Measurements from ENCODE around the gene CNTNAP2. TPM values are rescaled to one million over a fixed set of nuclear protein-coding genes. Genes with fewer than 3 reads are reported as not detected.

Gene CNTNAP2
- total and polyA plus RNA-seq, 9 of the 15 experiments (the other 6 are each of a cell fraction or from before 2014, with no cell fraction given) = 0.04 to 0.62 (median 0.09) TPM; not detected in 4

- H4K20me1 ChIP-seq (replicated peaks; ENCODE audit: control insufficient read depth, insufficient read depth, low read length) = no peaks in the 10 kb centered on the region
- H3K4me3 ChIP-seq = no peak overlapping the region
- no peaks in the 10 kb centered on the region for H3K27me3 ChIP-seq (ENCODE audit: control insufficient read depth in 2 of 2, insufficient read depth in 2 of 2, low read length in 2 of 2)
- no TSS peak for BruUV-seq (replicated peaks)
- DNase-seq (ENCODE audit: extremely low read depth in 1 of 4, low spot score in 3 of 4) (no peak), FAIRE-seq (no peak), ATAC-seq (no peak)
- H2AFZ ChIP-seq (ENCODE audit: low read depth, low read length) = no peak overlapping the region
- no peak overlapping the region for H3K4me2 ChIP-seq (ENCODE audit: insufficient read depth, low read length)
- intact Hi-C loops (cut with micrococcal nuclease) (no loop called here), in situ Hi-C loops (cut with MboI) (no loop called here)
- 0% methylated on average over 1 of the region's 1 CpG for WGBS (ENCODE audit: insufficient coverage, low coverage, missing lambda C conversion rate)
- H3K4me1 ChIP-seq (replicated peaks in 1 of 2; ENCODE audit: control insufficient read depth in 2 of 2, insufficient read depth in 2 of 2, low read length in 2 of 2) = no peaks in the 10 kb centered on the region
- no peaks in the 10 kb centered on the region for H3K9me1 ChIP-seq (ENCODE audit: control insufficient read depth, insufficient read depth, low read length)
- TF ChIP-seq NR3C1 (CRISPR knock-in tag; IDR thresholded peaks at IDR 0.05) = no peak
- TF ChIP-seq LEF1 (IDR thresholded peaks at IDR 0.05) = no peak
- TF ChIP-seq SRSF9 (IDR thresholded peaks at IDR 0.05; ENCODE audit: borderline replicate concordance, low read depth, low read length) = no peak
- no peak for TF ChIP-seq TBL1XR1 (IDR thresholded peaks at IDR 0.05; ENCODE audit: low read length in 2 of 2)
- TF ChIP-seq POLR2A (conservative IDR thresholded peaks at IDR 0.05) = no peak
- TF ChIP-seq RNF2 (IDR thresholded peaks at IDR 0.05) = no peak
- no peak for TF ChIP-seq U2AF1 (optimal IDR thresholded peaks at IDR 0.05; ENCODE audit: low read depth, low read length)
- no peak for TF ChIP-seq ZNF217 (CRISPR knock-in tag; IDR thresholded peaks at IDR 0.05)
- TF ChIP-seq, protein P1, sequence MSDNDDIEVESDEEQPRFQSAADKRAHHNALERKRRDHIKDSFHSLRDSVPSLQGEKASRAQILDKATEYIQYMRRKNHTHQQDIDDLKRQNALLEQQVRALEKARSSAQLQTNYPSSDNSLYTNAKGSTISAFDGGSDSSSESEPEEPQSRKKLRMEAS (CRISPR knock-in tag; IDR thresholded peaks at IDR 0.05) = no peak
- TF ChIP-seq, protein P2, sequence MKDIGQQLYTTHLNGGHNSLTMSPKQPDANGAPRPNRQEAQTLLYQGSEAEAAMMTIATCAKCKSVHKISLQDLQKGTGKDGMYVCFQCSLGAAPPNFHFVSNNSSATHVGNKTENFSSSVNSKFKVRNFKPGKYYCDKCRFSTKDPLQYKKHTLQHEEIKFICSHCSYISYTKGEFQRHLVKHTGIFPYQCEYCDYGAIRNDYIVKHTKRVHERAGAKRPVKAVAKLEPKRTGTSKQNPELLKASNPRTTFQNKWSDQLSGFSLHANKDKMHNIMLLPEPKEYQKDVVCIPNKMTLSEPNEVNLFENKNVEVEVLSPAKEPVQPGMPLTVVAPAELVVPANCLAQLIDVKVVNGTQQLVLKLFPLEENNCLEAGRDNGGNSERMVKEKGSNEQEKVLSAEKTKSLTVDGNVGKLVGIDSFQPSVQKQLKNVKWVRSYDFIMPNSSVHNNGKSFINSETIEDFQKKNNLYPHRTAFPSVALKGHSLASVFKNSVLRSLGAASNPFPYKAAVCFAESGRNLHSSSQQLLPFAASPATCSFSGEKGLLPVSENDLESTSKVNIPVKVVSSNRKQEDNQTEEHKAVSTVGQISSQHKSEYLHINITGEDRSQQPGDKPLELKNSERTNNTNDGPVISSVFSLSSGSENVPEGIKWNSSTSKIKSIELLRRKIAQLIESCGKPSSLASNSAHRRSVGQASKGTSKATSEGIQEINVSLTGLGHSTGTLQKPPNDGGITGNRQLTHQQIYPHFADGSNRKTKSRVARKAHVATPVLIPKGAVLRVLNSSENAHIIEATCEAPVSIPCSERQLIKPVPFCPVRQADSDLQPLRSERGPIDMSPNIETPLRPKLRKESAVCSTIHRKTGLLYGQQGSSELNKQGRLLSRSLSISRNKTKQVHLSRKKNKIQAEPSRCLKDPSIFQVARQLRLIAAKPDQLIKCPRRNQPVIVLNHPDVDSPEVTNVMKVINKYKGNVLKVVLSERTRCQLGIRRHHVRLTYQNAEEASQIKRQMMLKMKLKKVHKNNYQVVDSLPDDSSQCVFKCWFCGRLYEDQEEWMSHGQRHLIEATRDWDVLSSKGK (CRISPR knock-in tag; IDR thresholded peaks at IDR 0.05) = no peak
- no peak for TF ChIP-seq TFAM (CRISPR knock-in tag; conservative IDR thresholded peaks at IDR 0.05)
- H3K79me2 ChIP-seq (ENCODE audit: control insufficient read depth, insufficient read depth, low read length) = no peaks in the 10 kb centered on the region
- ChIA-PET POLR2A (no interaction called here), CTCF (ENCODE audit: low intra/inter-chr PET ratio) (no interaction called here)
- no peak overlapping the region for H3K27ac ChIP-seq (ENCODE audit: extremely low read depth, low read depth, low read length)
- H3K9me3 ChIP-seq (replicated peaks; ENCODE audit: control insufficient read depth, insufficient read depth, low read depth, low read length) = no peaks in the 10 kb centered on the region
- H3K36me3 ChIP-seq (ENCODE audit: control insufficient read depth, insufficient read depth, low read length) = no peaks in the 10 kb centered on the region
- no peak overlapping the region for H3K9ac ChIP-seq (ENCODE audit: insufficient read depth in 1 of 2, low read depth in 2 of 2, low read length in 2 of 2)
These were observed 785.7 kb downstream of the CNTNAP2 start for GRCh38 chr7:146902266-146902665.
